Cardiac muscle cell (in vitro differentiated cells and primary cell): ENCODE data around the gene KHDC1L. TPM values are rescaled to one million over a fixed set of nuclear protein-coding genes. Genes with fewer than 3 reads are reported as not detected.
"Not testable (repeated sequence)": the region's sequence is repeated elsewhere in the genome, so short reads cannot be mapped to it uniquely, and the experiment has no call there.

ENCODE experiments used
- DNase-seq, 2 donors: peaks; one replicate each; pipeline versions ENCODE4 v3.0.0 to v3.0.0-alpha.2; 2010 to 2017; ENCODE audit warnings: low read depth in 1 of 2, low spot score in 1 of 2
- H3K27ac ChIP-seq: fragments of 200-600 bp; sonication (generic); 2 replicates; pipeline ENCODE4 v1.5.1; 2016
- H3K27me3 ChIP-seq: fragments of 200-600 bp; sonication (generic); 2 replicates; pipeline ENCODE4 v1.6.0; 2016; ENCODE audit warnings: control low read depth
- H3K36me3 ChIP-seq: fragments of 200-600 bp; sonication (generic); 2 replicates; pipeline ENCODE4 v1.5.1; 2016; ENCODE audit warnings: control low read depth
- H3K4me1 ChIP-seq: fragments of 200-600 bp; sonication (generic); 2 replicates; pipeline ENCODE4 v1.8.1; 2017; ENCODE audit warnings: low read depth, mild to moderate bottlenecking, mixed run types
- H3K4me3 ChIP-seq: fragments of 200-600 bp; sonication (generic); 2 replicates; pipeline ENCODE4 v1.5.1; 2016; ENCODE audit warnings: mild to moderate bottlenecking
- H3K9me3 ChIP-seq: fragments of 200-600 bp; sonication (generic); 2 replicates; pipeline ENCODE4 v1.5.1; 2017; ENCODE audit warnings: low read depth, mild to moderate bottlenecking, control low read depth
- CTCF ChIP-seq: IDR thresholded peaks from 2 replicates; pipeline ENCODE4 v1.5.1; 2012; ENCODE audit warnings: low read depth, mild to moderate bottlenecking, low read length
- polyA plus RNA-seq: library from polyadenylated mRNA; unstranded; fragments of >200 nt; fragmentation: Nextera tagmentation; extraction: Ambion mirVana; gene quantifications from 2 replicates; pipeline ENCODE4 v1.2.1, GENCODE V29; 2016
- total RNA-seq: library from RNA; depleted of rRNA; stranded (reverse); fragments of >200 nt; gene quantifications from 2 replicates; pipeline ENCODE4 v1.2.3, GENCODE V29; 2016

KHDC1L gene
- total and polyA plus RNA-seq, 2 experiments from 2014 or later: 0.31 TPM; not detected in 1

- Histone ChIP-seq H3K36me3 (no peaks in the 10 kb centered on the region), H3K4me1 (no peaks in the 10 kb centered on the region)
- TF ChIP-seq CTCF: no peak
Measured at GRCh38 chr6:73240730-73241129, 15.4 kb upstream of the KHDC1L start.

GRCh38 chr6:73236144-73236750, 11.0 kb upstream of the KHDC1L start:
- no peaks in the 10 kb centered on the region for H3K4me1 ChIP-seq
- TF ChIP-seq CTCF: no peak
- H3K4me3 ChIP-seq: no peak overlapping the region
- no peaks in the 10 kb centered on the region for H3K36me3 ChIP-seq
- DNase-seq: peak in 1 of 2 donors; percentile 82
- H3K9me3 ChIP-seq: no peaks in the 10 kb centered on the region
- no peak overlapping the region for H3K27ac ChIP-seq
- H3K27me3 ChIP-seq: no peaks in the 10 kb centered on the region

More at GRCh38 chr6:73240730-73241129, 15.4 kb upstream of the KHDC1L start:
- no peak overlapping the region for H3K27ac ChIP-seq
- H3K4me3 ChIP-seq: no peak overlapping the region
- no peaks in the 10 kb centered on the region for H3K27me3 ChIP-seq
- DNase-seq: no peak
- H3K9me3 ChIP-seq: no peaks in the 10 kb centered on the region

GRCh38 chr6:73234733-73235132, 9.4 kb upstream of the KHDC1L start:
- Histone ChIP-seq H3K27me3 (no peaks in the 10 kb centered on the region), H3K4me3 (no peak overlapping the region)
- peak in 1 of 2 donors; percentile 51 for DNase-seq

GRCh38 chr6:73233971-73234370, 8.7 kb upstream of the KHDC1L start:
- not testable (repeated sequence) for H3K27ac ChIP-seq, H3K27me3 ChIP-seq, H3K36me3 ChIP-seq, H3K4me1 ChIP-seq, H3K9me3 ChIP-seq, H3K4me3 ChIP-seq
- peak in 1 of 2 donors; percentile 17 for DNase-seq

More at GRCh38 chr6:73234733-73235132, 9.4 kb upstream of the KHDC1L start:
- Histone ChIP-seq H3K36me3 (no peaks in the 10 kb centered on the region), H3K27ac (no peak overlapping the region), H3K9me3 (no peaks in the 10 kb centered on the region), H3K4me1 (no peaks in the 10 kb centered on the region)
- no peak for TF ChIP-seq CTCF

- H3K9me3 ChIP-seq: no peaks in the 10 kb centered on the region
- no peak for DNase-seq
- H3K27ac ChIP-seq: no peak overlapping the region
- H3K4me3 ChIP-seq: no peak overlapping the region
- H3K36me3 ChIP-seq: no peaks in the 10 kb centered on the region
- no peaks in the 10 kb centered on the region for H3K27me3 ChIP-seq
- no peak for TF ChIP-seq CTCF
- no peaks in the 10 kb centered on the region for H3K4me1 ChIP-seq
Measured at GRCh38 chr6:73233048-73233447, 7.8 kb upstream of the KHDC1L start.

GRCh38 chr6:73231986-73232391, 6.7 kb upstream of the KHDC1L start:
- Histone ChIP-seq H3K27me3 (no peaks in the 10 kb centered on the region), H3K27ac (no peak overlapping the region), H3K4me3 (no peak overlapping the region), H3K36me3 (no peaks in the 10 kb centered on the region), H3K4me1 (no peaks in the 10 kb centered on the region), H3K9me3 (no peaks in the 10 kb centered on the region)
- DNase-seq: no peak
- no peak for TF ChIP-seq CTCF
